Left colon (tissue), 2 donors: ENCODE results near the gene GSDMA. TPM values are rescaled to one million over a fixed set of nuclear protein-coding genes. Genes with fewer than 3 reads are reported as not detected.
A peak's percentile ranks its signal among the peaks of the same experiment; 100 is the strongest.

Source experiments
- ATAC-seq: fragments of 200-7000 bp; cut with Tn5 transposase; one replicate; pipeline ENCODE4 v1.9.1; 2020; ENCODE audit warnings: mild to moderate bottlenecking, moderate library complexity
- DNase-seq, 2 donors: peaks; one replicate each; pipeline ENCODE4 v3.0.0-alpha.2; 2020
- intact Hi-C, 2 donors: fragments of 100-400 bp; cut with DNase I in 1 of 2; cut with micrococcal nuclease in 1 of 2; formaldehyde crosslinking; loops; one replicate each; pipeline versions ENCODE4 v1.11.2 to v1.14.0; 2022; cut with DNase I, micrococcal nuclease
- microRNA-seq, 2 donors: library from miRNA; unstranded; fragments of <30 nt; microRNA quantifications; one replicate each; pipeline versions ENCODE4 v1.1.0 to v1.2.0, GENCODE V29; 2020
- total RNA-seq, 2 donors: library from RNA; stranded (reverse); fragmentation: NEBNext Ultra II Directional; extraction: Animal tissue kit (Norgen Biotek cat#: 25700); gene quantifications; one replicate each; pipeline ENCODE4 v1.2.1, GENCODE V29; 2021
- donor health status: DM: no; HTN: no; CAD: no.
- donor health status: DM: yes; HTN: yes; CAD: no.

GSDMA gene
- total RNA-seq, 2 donors from 2014 or later: 0.58 TPM; not detected in 1

- intact Hi-C loops: loop anchor here in 1 of 2 donors (10.0 kb wide), 1 partner anchor 149 kb away; the partner anchor contains the start of gene RAPGEFL1
- no peak for ATAC-seq
- DNase-seq: peak in 1 of 2 donors; percentile 35
Measured at GRCh38 chr17:40025991-40026815, 63.4 kb downstream of the GSDMA start.

- ATAC-seq (peak; percentile 65), DNase-seq (peak; percentile 81 to 84)
- intact Hi-C loops: loop anchor here in 1 of 2 donors (10.0 kb wide), 1 partner anchor 148 kb away; the partner anchor contains the start of gene RAPGEFL1
Measured at GRCh38 chr17:40026816-40027613, 64.2 kb downstream of the GSDMA start.

Small RNA genes lying within 50 kb of the gene (microRNA-seq; reads per million reads assigned to microRNA genes)
- 0.53 to 4.1 reads per million in 2 donors for gene MIR6884

Other genes starting within 250 kb of the GSDMA start
- gene MIEN1, start 232.5 kb upstream of the GSDMA start, total RNA-seq: 10 to 100 TPM; 66.5 to 85.6 TPM
- 10 to 100 TPM; 18.2 to 27.7 TPM for gene GRB7, start 225.1 kb upstream of the GSDMA start, total RNA-seq
- 1 to 10 TPM; 1.7 to 4.9 TPM for gene IKZF3, start 98.7 kb upstream of the GSDMA start, total RNA-seq
- gene ZPBP2, start 94.8 kb upstream of the GSDMA start, total RNA-seq: not detected
- gene GSDMB, start 44.4 kb upstream of the GSDMA start, total RNA-seq: 100 to 1,000 TPM in 1 of 2 donors, 10 to 100 TPM in 1; 91.4 to 116 TPM
- 10 to 100 TPM; 63.4 to 68.8 TPM for gene ORMDL3, start 35.4 kb upstream of the GSDMA start, total RNA-seq
- not detected for gene LRRC3C, start 35.3 kb upstream of the GSDMA start, total RNA-seq
- gene PSMD3, start 17.8 kb downstream of the GSDMA start, total RNA-seq: 100 to 1,000 TPM in 1 of 2 donors, 10 to 100 TPM in 1; 97.5 to 109 TPM
- under 1 TPM; 0.20 to 0.67 TPM for gene CSF3, start 52.4 kb downstream of the GSDMA start, total RNA-seq
- 100 to 1,000 TPM in 1 of 2 donors, 10 to 100 TPM in 1; 63.4 to 108 TPM for gene MED24, start 91.4 kb downstream of the GSDMA start, total RNA-seq
- 10 to 100 TPM; 48.4 to 56.3 TPM for gene THRA, start 100.0 kb downstream of the GSDMA start, total RNA-seq
- 10 to 100 TPM; 16.9 to 19.8 TPM for gene NR1D1, start 137.6 kb downstream of the GSDMA start, total RNA-seq
- 10 to 100 TPM; 77.4 to 82.0 TPM for gene MSL1, start 159.0 kb downstream of the GSDMA start, total RNA-seq
- 10 to 100 TPM; 56.2 to 58.9 TPM for gene CASC3, start 177.5 kb downstream of the GSDMA start, total RNA-seq
- 100 to 1,000 TPM; 149 to 194 TPM for gene RAPGEFL1, start 214.5 kb downstream of the GSDMA start, total RNA-seq